GM23338 (cell line): ENCODE results near the gene VPS50. TPM values are rescaled to one million over a fixed set of nuclear protein-coding genes. Genes with fewer than 3 reads are reported as not detected.

Experiments
- ATAC-seq: fragments of 200-7000 bp; cut with Tn5 transposase; 3 replicates; pipeline ENCODE4 v1.9.1; 2020
- DNase-seq: peaks from one replicate; pipeline ENCODE4 v3.0.0-alpha.2; 2015; ENCODE audit warnings: low spot score
- H2AFZ ChIP-seq: fragments of 200-600 bp; sonication (generic); 2 replicates; pipeline ENCODE4 v1.8.0; 2016; ENCODE audit warnings: antibody characterized with exemption, mild to moderate bottlenecking, moderate library complexity
- H3F3A ChIP-seq: fragments of 200-600 bp; sonication (generic); replicated peaks from 2 replicates; pipeline ENCODE4 v1.8.0; 2017; ENCODE audit warnings: antibody characterized with exemption, mixed run types, low read depth
- H3K27ac ChIP-seq: fragments of 200-600 bp; sonication (generic); 2 replicates; pipeline ENCODE4 v1.6.1; 2016; ENCODE audit warnings: low read depth
- H3K27me3 ChIP-seq: fragments of 200-600 bp; sonication (generic); 2 replicates; pipeline ENCODE4 v1.8.0; 2016; ENCODE audit warnings: mild to moderate bottlenecking, mixed run types, moderate library complexity; ENCODE audit not compliant: insufficient read depth
- H3K36me3 ChIP-seq: fragments of 200-600 bp; sonication (generic); 2 replicates; pipeline ENCODE4 v1.8.0; 2016; ENCODE audit warnings: mild to moderate bottlenecking; ENCODE audit not compliant: insufficient read depth
- H3K4me1 ChIP-seq: fragments of 200-600 bp; sonication (generic); 2 replicates; pipeline ENCODE4 v1.8.0; 2016; ENCODE audit warnings: mild to moderate bottlenecking, moderate library complexity; ENCODE audit not compliant: insufficient read depth
- H3K4me2 ChIP-seq: fragments of 200-600 bp; sonication (generic); 2 replicates; pipeline ENCODE4 v1.7.1; 2017; ENCODE audit warnings: mixed run types
- H3K4me3 ChIP-seq: fragments of 200-600 bp; sonication (generic); 2 replicates; pipeline ENCODE4 v1.6.1; 2016; ENCODE audit warnings: mixed run types
- H3K79me2 ChIP-seq: fragments of 200-600 bp; sonication (generic); replicated peaks from 2 replicates; pipeline ENCODE4 v1.8.0; 2017; ENCODE audit warnings: mild to moderate bottlenecking; ENCODE audit not compliant: insufficient read depth
- H3K9me2 ChIP-seq: fragments of 200-600 bp; sonication (generic); 2 replicates; pipeline ENCODE4 v1.8.0; 2017; ENCODE audit not compliant: insufficient read depth
- H4K20me1 ChIP-seq: fragments of 200-600 bp; sonication (generic); replicated peaks from 2 replicates; pipeline ENCODE4 v1.8.0; 2017; ENCODE audit warnings: mild to moderate bottlenecking; ENCODE audit not compliant: insufficient read depth
- H3K27ac Mint-ChIP-seq: 2 replicates; pipeline ENCODE4 v1.8.0; 2020; ENCODE audit warnings: inconsistent platforms, mild to moderate bottlenecking, moderate library complexity, mixed read lengths
- H3K27me3 Mint-ChIP-seq: 3 replicates; pipeline ENCODE4 v1.8.0; 2022; ENCODE audit warnings: low read depth, mild to moderate bottlenecking, moderate library complexity, mixed read lengths, inconsistent platforms; ENCODE audit not compliant: insufficient read depth, poor library complexity
- H3K36me3 Mint-ChIP-seq: 3 replicates; pipeline ENCODE4 v1.8.0; 2021; ENCODE audit warnings: low read depth, mild to moderate bottlenecking, inconsistent platforms, moderate library complexity, mixed read lengths
- H3K4me1 Mint-ChIP-seq: 3 replicates; pipeline ENCODE4 v1.8.0; 2020; ENCODE audit warnings: mild to moderate bottlenecking, inconsistent platforms, mixed read lengths
- H3K4me3 Mint-ChIP-seq: 3 replicates; pipeline ENCODE4 v1.8.0; 2021; ENCODE audit warnings: moderate library complexity, mild to moderate bottlenecking, inconsistent platforms, mixed read lengths
- H3K9me3 Mint-ChIP-seq: 3 replicates; pipeline ENCODE4 v1.8.0; 2020; ENCODE audit warnings: moderate library complexity, mild to moderate bottlenecking, inconsistent platforms, mixed read lengths
- CREB1 ChIP-seq: fragments of 250-450 bp; sonication (Bioruptor Pico); IDR thresholded peaks from 2 replicates; pipeline ENCODE4 v1.5.0; 2020; ENCODE audit warnings: low read depth, mild to moderate bottlenecking, moderate library complexity
- CTCF ChIP-seq, 2 experiments: fragments of 200-600 bp in 1 of 2; sonication (generic) in 1 of 2; conservative IDR thresholded peaks; 2 replicates each; pipeline versions ENCODE4 v1.5.1 to v1.6.1; 2016 to 2017; ENCODE audit warnings: antibody characterized with exemption in 2 of 2, low read depth in 2 of 2, mild to moderate bottlenecking in 2 of 2, moderate library complexity in 1 of 2
- ETS1 ChIP-seq: IDR thresholded peaks from 2 replicates; pipeline ENCODE4 v1.6.1; 2016; ENCODE audit warnings: antibody characterized with exemption
- EZH2 ChIP-seq: fragments of 200-600 bp; sonication (generic); IDR thresholded peaks from one replicate; pipeline ENCODE4 v1.8.0; 2017; ENCODE audit warnings: antibody characterized with exemption, mild to moderate bottlenecking, low read depth; ENCODE audit not compliant: unreplicated experiment
- EZH2phosphoT487 ChIP-seq: fragments of 200-600 bp; sonication (generic); IDR thresholded peaks from one replicate; pipeline ENCODE4 v1.8.1; 2018; ENCODE audit warnings: antibody characterized with exemption; ENCODE audit not compliant: unreplicated experiment
- JUNB ChIP-seq: IDR thresholded peaks from one replicate; pipeline ENCODE4 v1.6.1; 2016; ENCODE audit warnings: antibody characterized with exemption; ENCODE audit not compliant: unreplicated experiment
- NANOG ChIP-seq: IDR thresholded peaks from 2 replicates; pipeline ENCODE4 v1.6.1; 2016; ENCODE audit warnings: antibody characterized with exemption, borderline replicate concordance
- POLR2AphosphoS5 ChIP-seq: IDR thresholded peaks from 2 replicates; pipeline ENCODE4 v1.6.1; 2016; ENCODE audit warnings: antibody characterized with exemption, low read depth
- REST ChIP-seq: IDR thresholded peaks from one replicate; pipeline ENCODE4 v1.6.1; 2018; ENCODE audit warnings: antibody characterized with exemption; ENCODE audit not compliant: unreplicated experiment
- STAT1 ChIP-seq: IDR thresholded peaks from one replicate; pipeline ENCODE4 v1.6.1; 2016; ENCODE audit warnings: antibody characterized with exemption; ENCODE audit not compliant: unreplicated experiment
- ZNF114 ChIP-seq: fragments of 250-450 bp; sonication (Bioruptor Pico); IDR thresholded peaks from 2 replicates; pipeline ENCODE4 v1.5.0; 2020; ENCODE audit warnings: mild to moderate bottlenecking, moderate library complexity
- ZNF331 ChIP-seq: fragments of 250-450 bp; sonication (Bioruptor Pico); IDR thresholded peaks from 2 replicates; pipeline ENCODE4 v1.5.0; 2020; ENCODE audit warnings: low read depth, mild to moderate bottlenecking, moderate library complexity
- ZNF462 ChIP-seq: fragments of 250-450 bp; sonication (Bioruptor Pico); IDR thresholded peaks from 2 replicates; pipeline ENCODE4 v1.5.0; 2020; ENCODE audit warnings: mild to moderate bottlenecking, moderate library complexity
- polyA plus RNA-seq: library from polyadenylated mRNA; unstranded; fragments of >200 nt; fragmentation: Nextera tagmentation; extraction: Ambion mirVana; gene quantifications from 2 replicates; pipeline ENCODE4 v1.2.1, GENCODE V29; 2016
- total RNA-seq: library from RNA; depleted of rRNA; stranded (reverse); fragments of >200 nt; shearing (Covaris generic); gene quantifications from 2 replicates; pipeline ENCODE4 v1.2.3, GENCODE V29; 2014

The VPS50 gene
- total and polyA plus RNA-seq, 2 experiments from 2014 or later, result 4.3 to 12.3 TPM

GRCh38 chr7:93262535-93262934 lies 30.4 kb downstream of the VPS50 start:
- Histone ChIP-seq H3K79me2 (no peaks in the 10 kb centered on the region), H3K4me1 (no peaks in the 10 kb centered on the region), H3K4me2 (no peak overlapping the region), H4K20me1 (no peaks in the 10 kb centered on the region), H3K4me3 (no peak overlapping the region), H3F3A (no peaks in the 10 kb centered on the region), H3K36me3 (no peaks in the 10 kb centered on the region), H3K9me2 (no peaks in the 10 kb centered on the region), H3K27ac (no peak overlapping the region), H2AFZ (no peak overlapping the region), H3K27me3 (no peaks in the 10 kb centered on the region)
- Mint-ChIP-seq H3K4me1 (peaks cover 5% of the 10 kb centered on the region; the same call in 1 of the 3 replicates), H3K27me3 (no peaks in the 10 kb centered on the region), H3K9me3 (no peaks in the 10 kb centered on the region; the same call in 2 of the 3 replicates), H3K36me3 (no peaks in the 10 kb centered on the region), H3K27ac (no peak overlapping the region), H3K4me3 (no peak overlapping the region)
- TF ChIP-seq ZNF114 (CRISPR knock-in tag), result no peak
- no peak for TF ChIP-seq JUNB
- TF ChIP-seq REST, result no peak
- no peak for TF ChIP-seq EZH2
- TF ChIP-seq ZNF462 (CRISPR knock-in tag), result no peak
- no peak for TF ChIP-seq STAT1
- TF ChIP-seq CREB1 (CRISPR knock-in tag), result no peak
- no peak for TF ChIP-seq CTCF (conservative IDR thresholded peaks at IDR 0.05; ENCODE audit: low read depth in 2 of 2)
- no peak for TF ChIP-seq ZNF331 (CRISPR knock-in tag)
- no peak for TF ChIP-seq EZH2phosphoT487
- no peak for TF ChIP-seq POLR2AphosphoS5
- TF ChIP-seq NANOG, result no peak
- no peak for TF ChIP-seq ETS1
- DNase-seq, result no peak
- no peak for ATAC-seq
